HCT116 (cell line): ENCODE results near the gene POLE3. TPM values are rescaled to one million over a fixed set of nuclear protein-coding genes. Genes with fewer than 3 reads are reported as not detected.

ENCODE experiments used
- ATAC-seq: fragments of 200-7000 bp; cut with Tn5 transposase; 2 replicates; pipeline ENCODE4 v1.9.1; 2020; ENCODE audit warnings: mild to moderate bottlenecking, moderate library complexity
- BruUV-seq: library from RNA; stranded (reverse); fragments of 400-500 nt; replicated peaks from 2 replicates; lab custom pipeline; 2021; lab: Mats Ljungman, UMichigan
- CTCF ChIA-PET: fragments of 300-600 bp; sonication (Branson Sonifier 250); formaldehyde crosslinking; loops from one replicate; lab custom pipeline; 2021; ENCODE audit warnings: antibody characterized with exemption; lab: Charles Lee
- POLR2A ChIA-PET: fragments of 300-600, 350-600 bp; sonication (Branson Sonifier 250); formaldehyde crosslinking; loops from one replicate; lab custom pipeline; 2021; ENCODE audit warnings: antibody characterized with exemption; lab: Charles Lee
- RAD21 ChIA-PET, 2 experiments: fragments of 300-600 bp; sonication (Branson Sonifier 250); formaldehyde crosslinking; loops; one replicate each; lab custom pipeline; 2023; ENCODE audit warnings: low total read pairs in 2 of 2; ENCODE audit not compliant: uncharacterized antibody in 2 of 2, unreplicated experiment in 2 of 2, low non-redundant PET in 1 of 2; lab: Charles Lee
- DNase-seq: peaks from one replicate; pipeline ENCODE4 v3.0.0-alpha.2; 2010; ENCODE audit warnings: low read depth, low spot score
- H2AFZ ChIP-seq: fragments of 200-600 bp; shearing (Covaris generic), sonication (generic); 2 replicates; pipeline ENCODE4 v1.6.1; 2017; ENCODE audit warnings: low read depth, mixed run types, mixed read lengths, antibody characterized with exemption, low read length; ENCODE audit not compliant: poor library complexity, severe bottlenecking
- H3K27ac ChIP-seq: 2 replicates; pipeline ENCODE4 v1.5.1; 2012; ENCODE audit warnings: low read depth, low read length
- H3K27me3 ChIP-seq: fragments of 200-600 bp; sonication (generic); 2 replicates; pipeline ENCODE4 v1.6.1; 2016; ENCODE audit warnings: mixed run types, low read length, mixed read lengths; ENCODE audit not compliant: insufficient read depth
- H3K36me3 ChIP-seq, 2 experiments: fragments of 200-500 bp in 1 of 2; fragments of 200-600 bp in 1 of 2; sonication (Bioruptor generic) in 1 of 2; sonication (generic) in 1 of 2; 2 replicates each; pipeline versions ENCODE4 v1.5.1 to v1.6.1; 2014 to 2016; ENCODE audit warnings: low read length in 2 of 2, inconsistent platforms in 1 of 2, mixed read lengths in 1 of 2, mixed run types in 1 of 2; ENCODE audit not compliant: insufficient read depth in 2 of 2, control insufficient read depth in 1 of 2
- H3K4me1 ChIP-seq, 2 experiments: fragments of 200-600 bp in 1 of 2; sonication (generic) in 1 of 2; 2 replicates each; pipeline versions ENCODE4 v1.5.1 to v1.6.1; 2012 to 2017; ENCODE audit warnings: low read length in 2 of 2, inconsistent platforms in 1 of 2, mild to moderate bottlenecking in 1 of 2, mixed read lengths in 1 of 2, mixed run types in 1 of 2, moderate library complexity in 1 of 2; ENCODE audit not compliant: insufficient read depth in 2 of 2, control insufficient read depth in 1 of 2
- H3K4me2 ChIP-seq: fragments of 200-600 bp; sonication (generic); 2 replicates; pipeline ENCODE4 v1.6.1; 2017; ENCODE audit warnings: mixed run types, low read length, mixed read lengths
- H3K4me3 ChIP-seq, 2 experiments: fragments of 200-600 bp in 1 of 2; sonication (generic) in 1 of 2; replicated peaks in 1 of 2; 2 replicates each; pipeline ENCODE4 v1.5.1; 2011 to 2016; ENCODE audit warnings: low read length in 2 of 2, control low read depth in 1 of 2, low read depth in 1 of 2, mild to moderate bottlenecking in 1 of 2, mixed read lengths in 1 of 2, mixed run types in 1 of 2
- H3K79me2 ChIP-seq: fragments of 200-600 bp; sonication (generic); 2 replicates; pipeline ENCODE4 v1.6.1; 2017; ENCODE audit warnings: mild to moderate bottlenecking, mixed run types, low read length, moderate library complexity, mixed read lengths; ENCODE audit not compliant: insufficient read depth
- H3K9ac ChIP-seq: fragments of 200-600 bp; sonication (generic); 2 replicates; pipeline ENCODE4 v1.6.1; 2016; ENCODE audit warnings: low read length, mixed read lengths
- H3K9me2 ChIP-seq: fragments of 200-600 bp; sonication (generic), shearing (Covaris generic); 2 replicates; pipeline ENCODE4 v1.6.1; 2017; ENCODE audit warnings: mixed run types, mild to moderate bottlenecking, moderate library complexity; ENCODE audit not compliant: insufficient read depth
- H3K9me3 ChIP-seq, 2 experiments: fragments of 200-500 bp in 1 of 2; fragments of 200-600 bp in 1 of 2; sonication (Bioruptor generic) in 1 of 2; sonication (generic) in 1 of 2; 2 replicates each; pipeline ENCODE4 v1.6.1; 2014 to 2017; ENCODE audit warnings: low read length in 2 of 2, mixed read lengths in 2 of 2, inconsistent platforms in 1 of 2, low read depth in 1 of 2, mild to moderate bottlenecking in 1 of 2, mixed run types in 1 of 2, moderate library complexity in 1 of 2; ENCODE audit not compliant: control insufficient read depth in 1 of 2, insufficient read depth in 1 of 2
- H4K20me1 ChIP-seq: fragments of 200-600 bp; sonication (generic), shearing (Covaris generic); 2 replicates; pipeline ENCODE4 v1.6.1; 2017; ENCODE audit warnings: mixed run types, mild to moderate bottlenecking, moderate library complexity; ENCODE audit not compliant: insufficient read depth
- CTCF ChIP-seq, 3 experiments: fragments of 200-600 bp in 1 of 3; sonication (generic) in 1 of 3; IDR thresholded peaks in 2 of 3; conservative IDR thresholded peaks in 1 of 3; 2 replicates each; pipeline ENCODE4 v1.5.1; 2012 to 2017; ENCODE audit warnings: low read depth in 2 of 3, low read length in 2 of 3, antibody characterized with exemption in 1 of 3, borderline replicate concordance in 1 of 3, control low read depth in 1 of 3, mild to moderate bottlenecking in 1 of 3, mixed read lengths in 1 of 3, mixed run types in 1 of 3, moderate library complexity in 1 of 3; ENCODE audit not compliant: insufficient read depth in 1 of 3
- EGR1 ChIP-seq: IDR thresholded peaks from 2 replicates; pipeline ENCODE4 v1.6.1; 2012; ENCODE audit warnings: low read depth
- ELF1 ChIP-seq: IDR thresholded peaks from 2 replicates; pipeline ENCODE4 v1.6.1; 2012; ENCODE audit warnings: low read depth, borderline replicate concordance
- EZH2phosphoT487 ChIP-seq: fragments of 200-600 bp; IDR thresholded peaks from 2 replicates; pipeline ENCODE4 v1.6.1; 2018; ENCODE audit warnings: antibody characterized with exemption, borderline replicate concordance
- FOSL1 ChIP-seq: IDR thresholded peaks from 2 replicates; pipeline ENCODE4 v1.6.1; 2012; ENCODE audit warnings: low read depth
- JUND ChIP-seq: IDR thresholded peaks from 2 replicates; pipeline ENCODE4 v1.6.1; 2012
- POLR2A ChIP-seq: IDR thresholded peaks from 2 replicates; pipeline ENCODE4 v1.7.0; 2011; ENCODE audit warnings: borderline replicate concordance; ENCODE audit not compliant: insufficient read depth, insufficient read length; ENCODE audit errors: extremely low read depth
- SIN3A ChIP-seq: IDR thresholded peaks from 2 replicates; pipeline ENCODE4 v1.6.1; 2012; ENCODE audit warnings: low read depth
- SP1 ChIP-seq: IDR thresholded peaks from 2 replicates; pipeline ENCODE4 v1.6.1; 2012; ENCODE audit warnings: low read depth
- TCF7L2 ChIP-seq: IDR thresholded peaks from 2 replicates; pipeline ENCODE4 v1.7.0; 2011; ENCODE audit warnings: borderline replicate concordance, inconsistent platforms; ENCODE audit not compliant: insufficient read depth, insufficient read length; ENCODE audit errors: extremely low read depth
- ZNF274 ChIP-seq: fragments of 200-500 bp; sonication (Bioruptor generic); IDR thresholded peaks from 2 replicates; pipeline ENCODE4 v1.6.1; 2014; ENCODE audit warnings: mild to moderate bottlenecking, low read depth, low read length, inconsistent platforms
- intact Hi-C: fragments of 100-400 bp; cut with micrococcal nuclease; formaldehyde crosslinking; loops from 2 replicates; pipeline ENCODE4 v1.10.0; 2022
- total RNA-seq: library from RNA; stranded (reverse); gene quantifications from one replicate; pipeline ENCODE4 v1.2.1, GENCODE V29; 2021; ENCODE audit not compliant: unreplicated experiment
- TF ChIP-seq, protein P1 (sequence below): IDR thresholded peaks from 2 replicates; pipeline ENCODE4 v1.6.1; 2012
- TF ChIP-seq, protein P2 (sequence below): IDR thresholded peaks from 2 replicates; pipeline ENCODE4 v1.6.1; 2012; ENCODE audit warnings: low read depth
- TF ChIP-seq, protein P3 (sequence below): IDR thresholded peaks from 2 replicates; pipeline ENCODE4 v1.6.1; 2012
- TF ChIP-seq, protein P4 (sequence below): IDR thresholded peaks from 2 replicates; pipeline ENCODE4 v1.6.1; 2011; ENCODE audit warnings: mild to moderate bottlenecking, low read length, moderate library complexity; ENCODE audit not compliant: insufficient replicate concordance; ENCODE audit errors: extremely low read depth

POLE3 gene
- total RNA-seq, 1 experiment from 2014 or later: 65.1 TPM

GRCh38 chr9:113360242-113360842 lies 50.1 kb downstream of the POLE3 start:
- ATAC-seq (no peak), DNase-seq (no peak)
- no TSS peak for BruUV-seq
- no peak overlapping the region for H3K4me3 ChIP-seq
- POLR2A ChIA-PET: no interaction called here
- H3K4me2 ChIP-seq: no peak overlapping the region
- TF ChIP-seq POLR2A (no peak), EZH2phosphoT487 (no peak), EGR1 (no peak), JUND (no peak), TCF7L2 (no peak), FOSL1 (no peak), SIN3A (no peak), CTCF (IDR thresholded peaks at IDR 0.05 in 2 of 3, conservative IDR thresholded peaks at IDR 0.05 in 1 of 3; ENCODE audit: borderline replicate concordance in 1 of 3, insufficient read depth in 1 of 3, low read depth in 2 of 3, low read length in 2 of 3) (no peak), SP1 (no peak), ELF1 (no peak), ZNF274 (no peak)
- TF ChIP-seq, protein P1, sequence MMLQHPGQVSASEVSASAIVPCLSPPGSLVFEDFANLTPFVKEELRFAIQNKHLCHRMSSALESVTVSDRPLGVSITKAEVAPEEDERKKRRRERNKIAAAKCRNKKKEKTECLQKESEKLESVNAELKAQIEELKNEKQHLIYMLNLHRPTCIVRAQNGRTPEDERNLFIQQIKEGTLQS: no peak
- TF ChIP-seq, protein P2, sequence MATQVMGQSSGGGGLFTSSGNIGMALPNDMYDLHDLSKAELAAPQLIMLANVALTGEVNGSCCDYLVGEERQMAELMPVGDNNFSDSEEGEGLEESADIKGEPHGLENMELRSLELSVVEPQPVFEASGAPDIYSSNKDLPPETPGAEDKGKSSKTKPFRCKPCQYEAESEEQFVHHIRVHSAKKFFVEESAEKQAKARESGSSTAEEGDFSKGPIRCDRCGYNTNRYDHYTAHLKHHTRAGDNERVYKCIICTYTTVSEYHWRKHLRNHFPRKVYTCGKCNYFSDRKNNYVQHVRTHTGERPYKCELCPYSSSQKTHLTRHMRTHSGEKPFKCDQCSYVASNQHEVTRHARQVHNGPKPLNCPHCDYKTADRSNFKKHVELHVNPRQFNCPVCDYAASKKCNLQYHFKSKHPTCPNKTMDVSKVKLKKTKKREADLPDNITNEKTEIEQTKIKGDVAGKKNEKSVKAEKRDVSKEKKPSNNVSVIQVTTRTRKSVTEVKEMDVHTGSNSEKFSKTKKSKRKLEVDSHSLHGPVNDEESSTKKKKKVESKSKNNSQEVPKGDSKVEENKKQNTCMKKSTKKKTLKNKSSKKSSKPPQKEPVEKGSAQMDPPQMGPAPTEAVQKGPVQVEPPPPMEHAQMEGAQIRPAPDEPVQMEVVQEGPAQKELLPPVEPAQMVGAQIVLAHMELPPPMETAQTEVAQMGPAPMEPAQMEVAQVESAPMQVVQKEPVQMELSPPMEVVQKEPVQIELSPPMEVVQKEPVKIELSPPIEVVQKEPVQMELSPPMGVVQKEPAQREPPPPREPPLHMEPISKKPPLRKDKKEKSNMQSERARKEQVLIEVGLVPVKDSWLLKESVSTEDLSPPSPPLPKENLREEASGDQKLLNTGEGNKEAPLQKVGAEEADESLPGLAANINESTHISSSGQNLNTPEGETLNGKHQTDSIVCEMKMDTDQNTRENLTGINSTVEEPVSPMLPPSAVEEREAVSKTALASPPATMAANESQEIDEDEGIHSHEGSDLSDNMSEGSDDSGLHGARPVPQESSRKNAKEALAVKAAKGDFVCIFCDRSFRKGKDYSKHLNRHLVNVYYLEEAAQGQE: no peak
- TF ChIP-seq, protein P3, sequence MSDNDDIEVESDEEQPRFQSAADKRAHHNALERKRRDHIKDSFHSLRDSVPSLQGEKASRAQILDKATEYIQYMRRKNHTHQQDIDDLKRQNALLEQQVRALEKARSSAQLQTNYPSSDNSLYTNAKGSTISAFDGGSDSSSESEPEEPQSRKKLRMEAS: no peak
- TF ChIP-seq, protein P4, sequence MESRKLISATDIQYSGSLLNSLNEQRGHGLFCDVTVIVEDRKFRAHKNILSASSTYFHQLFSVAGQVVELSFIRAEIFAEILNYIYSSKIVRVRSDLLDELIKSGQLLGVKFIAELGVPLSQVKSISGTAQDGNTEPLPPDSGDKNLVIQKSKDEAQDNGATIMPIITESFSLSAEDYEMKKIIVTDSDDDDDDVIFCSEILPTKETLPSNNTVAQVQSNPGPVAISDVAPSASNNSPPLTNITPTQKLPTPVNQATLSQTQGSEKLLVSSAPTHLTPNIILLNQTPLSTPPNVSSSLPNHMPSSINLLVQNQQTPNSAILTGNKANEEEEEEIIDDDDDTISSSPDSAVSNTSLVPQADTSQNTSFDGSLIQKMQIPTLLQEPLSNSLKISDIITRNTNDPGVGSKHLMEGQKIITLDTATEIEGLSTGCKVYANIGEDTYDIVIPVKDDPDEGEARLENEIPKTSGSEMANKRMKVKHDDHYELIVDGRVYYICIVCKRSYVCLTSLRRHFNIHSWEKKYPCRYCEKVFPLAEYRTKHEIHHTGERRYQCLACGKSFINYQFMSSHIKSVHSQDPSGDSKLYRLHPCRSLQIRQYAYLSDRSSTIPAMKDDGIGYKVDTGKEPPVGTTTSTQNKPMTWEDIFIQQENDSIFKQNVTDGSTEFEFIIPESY: no peak
- CTCF ChIA-PET: no interaction called here
- peaks cover 4% of the 10 kb centered on the region in 2 experiments; a peak in 1 of 4 replicates for H3K36me3 ChIP-seq
- H3K27me3 ChIP-seq: no peaks in the 10 kb centered on the region
- H3K9me2 ChIP-seq: no peaks in the 10 kb centered on the region
- no peak overlapping the region for H3K9ac ChIP-seq
- intact Hi-C loops: no loop called here
- no peaks in the 10 kb centered on the region for H3K9me3 ChIP-seq
- peaks cover 11 to 14% of the 10 kb centered on the region in 2 experiments for H3K4me1 ChIP-seq
- RAD21 ChIA-PET: no interaction called here
- no peaks in the 10 kb centered on the region for H4K20me1 ChIP-seq
- H3K79me2 ChIP-seq: no peaks in the 10 kb centered on the region
- no peak overlapping the region for H2AFZ ChIP-seq
- H3K27ac ChIP-seq: no peak overlapping the region
